ENCODE measurements around the gene PCTP. TPM values are rescaled to one million over a fixed set of nuclear protein-coding genes. Genes with fewer than 3 reads are reported as not detected.
A peak's percentile ranks its signal among the peaks of the same experiment; 100 is the strongest.

Gene PCTP
- total RNA-seq, 2 experiments from 2014 or later = 8.8 to 10.3 TPM

DNA sequence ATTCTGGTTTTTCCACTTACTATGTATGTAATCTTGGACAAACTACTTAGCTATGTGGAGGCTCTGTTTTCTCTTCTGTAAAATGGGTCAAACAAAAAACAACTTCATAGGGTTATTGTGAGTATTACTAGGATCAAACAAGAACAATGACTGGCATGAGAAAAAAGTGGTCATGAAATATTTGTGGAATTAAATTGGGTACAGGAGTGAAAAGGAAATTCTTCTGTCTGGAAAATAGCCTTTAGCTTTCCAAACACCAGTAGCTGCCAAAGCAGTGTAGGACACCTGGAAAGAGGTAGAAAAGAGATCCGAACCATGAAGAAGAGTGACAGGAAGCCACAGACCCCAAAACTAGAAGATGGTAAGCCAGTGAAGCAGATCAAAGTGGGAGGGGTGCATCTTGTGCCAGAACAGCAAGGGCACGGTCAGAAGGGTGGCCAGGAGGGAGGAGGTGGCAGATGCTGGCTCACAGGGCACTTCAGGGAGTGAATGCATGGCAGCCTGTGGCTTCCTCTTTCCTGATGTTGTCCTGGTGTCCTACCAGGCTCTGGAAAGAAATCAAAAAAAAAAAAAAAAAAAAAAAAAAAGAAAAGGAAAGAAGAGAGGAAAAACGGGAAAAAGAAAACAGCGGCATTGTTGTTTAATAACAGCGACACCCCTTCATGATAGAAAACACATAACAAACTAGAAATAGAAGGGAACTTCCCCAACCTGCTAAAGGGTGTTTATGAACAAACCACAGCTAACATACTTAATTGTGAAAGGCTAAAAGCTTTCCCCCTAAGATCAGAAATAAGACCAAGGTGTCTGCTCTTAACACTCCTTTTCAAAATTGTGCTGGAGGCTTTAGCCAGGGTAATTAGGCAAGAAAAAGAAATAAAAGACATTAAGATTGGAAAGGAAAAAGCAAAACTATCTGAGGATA is 67.9 kb downstream of the PCTP start:
- no peaks in the 10 kb centered on the region for H3K4me1 Mint-ChIP-seq (ENCODE audit: low read depth)
- H3K27ac Mint-ChIP-seq = no peak overlapping the region
- no peak overlapping the region for H3K4me3 Mint-ChIP-seq
- peaks cover 33% of the 10 kb centered on the region for H3K27me3 Mint-ChIP-seq (ENCODE audit: low read depth)
- no peak for DNase-seq
- no peaks in the 10 kb centered on the region for H3K36me3 Mint-ChIP-seq (ENCODE audit: low read depth)
- CTCF ChIA-PET = no interaction called here
- peaks cover 3% of the 10 kb centered on the region for H3K9me3 Mint-ChIP-seq
- intact Hi-C loops (cut with micrococcal nuclease) = no loop called here

DNA sequence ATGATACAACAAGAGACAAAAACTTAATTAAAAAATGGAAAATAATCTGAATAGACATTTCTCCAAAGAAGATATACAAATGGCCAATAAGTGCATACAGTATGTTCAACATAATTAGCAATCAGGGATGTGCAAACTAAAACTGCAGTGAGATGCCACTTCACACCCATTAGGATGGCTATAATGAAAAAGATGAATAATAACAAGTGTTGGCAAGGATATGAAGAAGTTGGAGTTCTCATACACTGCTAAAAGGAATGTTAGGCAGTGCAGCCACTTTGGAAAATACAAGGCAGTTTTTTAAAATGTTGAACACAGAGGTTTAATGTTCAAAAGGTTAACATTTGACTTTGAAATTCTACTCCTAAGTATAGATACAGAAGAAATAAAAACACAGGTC is 69.8 kb downstream of the PCTP start:
- intact Hi-C loops (cut with micrococcal nuclease) = no loop called here
- CTCF ChIA-PET = no interaction called here
- no peak overlapping the region for H3K4me3 Mint-ChIP-seq
- H3K27ac Mint-ChIP-seq = no peak overlapping the region
- no peaks in the 10 kb centered on the region for H3K4me1 Mint-ChIP-seq (ENCODE audit: low read depth)
- H3K27me3 Mint-ChIP-seq (ENCODE audit: low read depth) = peaks cover 27% of the 10 kb centered on the region
- DNase-seq = no peak
- peaks cover 3% of the 10 kb centered on the region for H3K9me3 Mint-ChIP-seq
- H3K36me3 Mint-ChIP-seq (ENCODE audit: low read depth) = no peaks in the 10 kb centered on the region

DNA sequence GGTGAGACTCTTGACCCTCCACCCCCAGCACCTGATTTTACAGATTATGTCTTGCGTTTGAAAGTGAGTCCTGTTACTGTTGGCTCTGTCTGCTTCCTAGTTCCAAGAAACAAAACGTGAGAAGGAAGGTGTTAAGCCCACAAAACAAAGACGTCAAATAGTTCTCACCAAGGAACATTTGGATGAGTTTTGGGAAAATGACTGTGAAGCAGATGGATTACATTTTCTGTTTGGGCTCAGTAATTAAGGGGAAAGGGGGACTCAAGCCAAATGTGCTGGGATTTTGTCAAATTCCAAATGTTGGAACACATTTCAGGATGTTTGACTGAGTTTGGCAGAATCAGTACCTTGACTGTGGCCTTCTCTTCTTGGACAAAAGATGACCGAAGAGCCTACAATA is 71.2 kb downstream of the PCTP start:
- DNase-seq = no peak
- Mint-ChIP-seq H3K27me3 (ENCODE audit: low read depth) (peaks cover 18% of the 10 kb centered on the region), H3K9me3 (peaks cover 3% of the 10 kb centered on the region), H3K4me3 (no peak overlapping the region), H3K27ac (no peak overlapping the region), H3K4me1 (ENCODE audit: low read depth) (no peaks in the 10 kb centered on the region), H3K36me3 (ENCODE audit: low read depth) (no peaks in the 10 kb centered on the region)
- CTCF ChIA-PET = interaction anchor here (1.5 kb wide), 1 partner anchor 13 kb away, joined by 4 read pairs; no protein-coding TSS in a partner anchor
- intact Hi-C loops (cut with micrococcal nuclease) = no loop called here

DNA sequence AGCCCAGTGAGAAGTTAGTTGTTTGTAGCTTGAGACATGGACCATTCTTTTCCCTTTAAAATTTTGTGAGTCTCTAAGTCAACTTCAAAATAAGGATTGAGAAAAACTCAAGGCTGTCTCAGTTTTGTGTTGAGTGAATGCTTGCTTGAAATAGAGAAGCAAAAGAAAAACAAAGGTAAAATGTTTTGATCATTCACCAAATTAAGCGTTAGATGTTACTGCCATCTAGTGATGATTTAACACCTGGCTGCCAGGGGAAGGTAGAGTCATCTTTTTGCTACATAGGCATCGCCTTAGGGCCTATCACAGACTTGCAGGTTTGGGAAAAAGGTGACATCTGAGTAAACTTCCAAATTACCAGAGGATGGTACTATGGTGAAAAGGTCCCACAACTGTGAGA is 74.4 kb downstream of the PCTP start:
- CTCF ChIA-PET = interaction anchor here (0.6 to 1.0 kb wide), 3 partner anchors 16 to 223 kb away, joined by 3 read pairs; no protein-coding TSS in a partner anchor
- no peaks in the 10 kb centered on the region for H3K36me3 Mint-ChIP-seq (ENCODE audit: low read depth)
- H3K4me3 Mint-ChIP-seq = no peak overlapping the region
- H3K27me3 Mint-ChIP-seq (ENCODE audit: low read depth) = peaks cover 8% of the 10 kb centered on the region
- peaks cover 3% of the 10 kb centered on the region for H3K9me3 Mint-ChIP-seq
- intact Hi-C loops (cut with micrococcal nuclease) = loop anchor here (1.0 to 2.0 kb wide), 4 partner anchors 18 to 299 kb away; no protein-coding TSS in a partner anchor
- H3K27ac Mint-ChIP-seq = no peak overlapping the region
- no peaks in the 10 kb centered on the region for H3K4me1 Mint-ChIP-seq (ENCODE audit: low read depth)
- DNase-seq = peak; percentile 18

Other genes starting within 250 kb of the PCTP start
- gene SMIM36, start 239.6 kb upstream of the PCTP start, total RNA-seq = not detected
- gene TMEM100, start 28.2 kb upstream of the PCTP start, total RNA-seq = not detected